Endothelial cell of umbilical vein (primary cell): Measurements from ENCODE around the gene ATP10A. TPM values are rescaled to one million over a fixed set of nuclear protein-coding genes. Genes with fewer than 3 reads are reported as not detected.

Experiments
- BruUV-seq: library from RNA; stranded (reverse); fragments of 400-500 nt; replicated peaks from 2 replicates; lab custom pipeline; 2021; lab: Mats Ljungman, UMichigan
- CTCF ChIA-PET: fragments of 300-600, 350-600 bp; sonication (Branson Sonifier 250); formaldehyde crosslinking; loops from one replicate; lab custom pipeline; 2021; ENCODE audit warnings: antibody characterized with exemption, inconsistent platforms; lab: Charles Lee
- POLR2A ChIA-PET: fragments of 300-600, 350-600 bp; sonication (Branson Sonifier 250); formaldehyde crosslinking; loops from one replicate; lab custom pipeline; 2021; ENCODE audit warnings: antibody characterized with exemption, inconsistent platforms; lab: Charles Lee
- DNase-seq: peaks from one replicate; pipeline ENCODE4 v3.0.0-alpha.2; 2011; ENCODE audit warnings: low read depth, low spot score
- FAIRE-seq: peaks from 2 replicates; lab custom pipeline; 2011; peaks lifted over from hg19 to GRCh38; lab: Jason Lieb, UNC
- H2AFZ ChIP-seq: 2 replicates; pipeline ENCODE4 v1.6.0; 2012; ENCODE audit warnings: low read depth, low read length, control low read depth, inconsistent platforms
- H3K27ac ChIP-seq: 2 replicates; pipeline ENCODE4 v1.5.1; 2011; ENCODE audit warnings: low read depth, mild to moderate bottlenecking, control low read depth, low read length, moderate library complexity; ENCODE audit not compliant: insufficient read depth
- H3K27me3 ChIP-seq, 2 experiments: 2 replicates each; pipeline versions ENCODE4 v1.6.0 to v1.6.1; 2011; ENCODE audit warnings: low read length in 2 of 2, mixed read lengths in 1 of 2; ENCODE audit not compliant: control insufficient read depth in 2 of 2, insufficient read depth in 2 of 2
- H3K36me3 ChIP-seq, 2 experiments: 2 replicates in 1 of 2; 3 replicates in 1 of 2; pipeline ENCODE4 v1.5.1; 2011; ENCODE audit warnings: low read length in 2 of 2, mild to moderate bottlenecking in 1 of 2, moderate library complexity in 1 of 2; ENCODE audit not compliant: control insufficient read depth in 2 of 2, insufficient read depth in 2 of 2; ENCODE audit errors: extremely low read depth in 1 of 2
- H3K4me1 ChIP-seq: 3 replicates; pipeline ENCODE4 v1.5.1; 2011; ENCODE audit warnings: mild to moderate bottlenecking, low read length; ENCODE audit not compliant: control insufficient read depth, insufficient read depth; ENCODE audit errors: extremely low read depth
- H3K4me2 ChIP-seq: 2 replicates; pipeline ENCODE4 v1.6.1; 2011; ENCODE audit warnings: low read length, control low read depth, mixed read lengths; ENCODE audit not compliant: insufficient read depth
- H3K4me3 ChIP-seq, 3 experiments: fragments of 200-600 bp in 1 of 3; sonication (generic), shearing (Covaris generic) in 1 of 3; replicated peaks in 1 of 3; 2 replicates each; pipeline ENCODE4 v1.5.1; 2011 to 2016; ENCODE audit warnings: control low read depth in 3 of 3, low read length in 3 of 3, mild to moderate bottlenecking in 2 of 3, inconsistent platforms in 1 of 3, low read depth in 1 of 3, moderate library complexity in 1 of 3; ENCODE audit not compliant: insufficient read depth in 1 of 3
- H3K79me2 ChIP-seq: 2 replicates; pipeline ENCODE4 v1.6.0; 2012; ENCODE audit warnings: low read length, inconsistent platforms; ENCODE audit not compliant: control insufficient read depth, insufficient read depth
- H3K9ac ChIP-seq: replicated peaks from 2 replicates; pipeline ENCODE3; 2011; ENCODE audit warnings: low read length, control low read depth; ENCODE audit not compliant: insufficient read depth; ENCODE audit errors: extremely low read depth
- H3K9me1 ChIP-seq: replicated peaks from 3 replicates; pipeline ENCODE4 v1.6.0; 2011; ENCODE audit warnings: mild to moderate bottlenecking, low read length; ENCODE audit not compliant: control insufficient read depth, insufficient read depth; ENCODE audit errors: extremely low read depth
- H3K9me3 ChIP-seq: replicated peaks from 2 replicates; pipeline ENCODE4 v1.5.1; 2012; ENCODE audit warnings: low read length, inconsistent platforms; ENCODE audit not compliant: control insufficient read depth, insufficient read depth
- H4K20me1 ChIP-seq: replicated peaks from 2 replicates; pipeline ENCODE3; 2011; ENCODE audit warnings: mild to moderate bottlenecking, low read length; ENCODE audit not compliant: control insufficient read depth, insufficient read depth; ENCODE audit errors: extremely low read depth
- CTCF ChIP-seq, 2 donors: IDR thresholded peaks; 1 replicate in 1 of 2; 2 replicates in 1 of 2; pipeline ENCODE4 v1.5.1; 2011; ENCODE audit warnings: low read length in 2 of 2, mild to moderate bottlenecking in 2 of 2, moderate library complexity in 2 of 2, control low read depth in 1 of 2, inconsistent platforms in 1 of 2, low read depth in 1 of 2; ENCODE audit not compliant: insufficient read depth in 1 of 2; ENCODE audit errors: extremely low read depth in 1 of 2
- EZH2 ChIP-seq: IDR thresholded peaks from 2 replicates; pipeline ENCODE4 v1.6.1; 2012; ENCODE audit warnings: borderline replicate concordance, low read depth, mild to moderate bottlenecking, moderate library complexity, low read length, inconsistent platforms; ENCODE audit not compliant: severe bottlenecking
- FOS ChIP-seq: IDR thresholded peaks from 2 replicates; pipeline ENCODE4 v1.6.1; 2011; ENCODE audit warnings: mild to moderate bottlenecking, low read length, moderate library complexity, borderline replicate concordance; ENCODE audit not compliant: insufficient read depth
- GATA2 ChIP-seq: IDR thresholded peaks from 2 replicates; pipeline ENCODE4 v1.7.0; 2011; ENCODE audit warnings: low read depth, mild to moderate bottlenecking, moderate library complexity, mixed read lengths, low read length; ENCODE audit not compliant: insufficient read length, insufficient read depth
- JUN ChIP-seq: IDR thresholded peaks from 2 replicates; pipeline ENCODE4 v1.6.1; 2011; ENCODE audit warnings: borderline replicate concordance, low read depth; ENCODE audit not compliant: insufficient read length, insufficient read depth
- MYC ChIP-seq: IDR thresholded peaks from one replicate; pipeline ENCODE4 v1.6.1; 2011; ENCODE audit warnings: mild to moderate bottlenecking, low read depth, low read length
- POLR2A ChIP-seq: IDR thresholded peaks from 2 replicates; pipeline ENCODE4 v1.6.1; 2012; ENCODE audit warnings: low read depth, mild to moderate bottlenecking, control low read depth, low read length
- POLR2AphosphoS5 ChIP-seq: IDR thresholded peaks from 2 replicates; pipeline ENCODE4 v1.6.1; 2012; ENCODE audit warnings: low read depth, mild to moderate bottlenecking, control low read depth, low read length, moderate library complexity; ENCODE audit not compliant: insufficient read depth
- dilution Hi-C: fragments of 300-500 bp; cut with MboI; formaldehyde crosslinking; loops from one replicate; pipeline ENCODE4 v1.15.0; 2019; ENCODE audit warnings: low sequenced_read_pairs; ENCODE audit not compliant: extremely low pct_ligation_motif_present
- intact Hi-C: fragments of 100-400 bp; cut with micrococcal nuclease; formaldehyde crosslinking; loops from one replicate; pipeline ENCODE4 v1.10.0; 2022
- polyA plus RNA-seq, 4 experiments: library from polyadenylated mRNA; depleted of rRNA in 3 of 4; stranded (reverse) in 3 of 4; unstranded in 1 of 4; fragments of >200 nt; gene quantifications; 2 replicates each; pipeline versions ENCODE4 v1.2.1 to v1.2.3, GENCODE V29; 2011 to 2012; ENCODE audit warnings: missing spikeins in 1 of 4
- total RNA-seq: library from RNA; stranded (reverse); gene quantifications from 2 replicates; pipeline ENCODE4 v1.2.3, GENCODE V29; 2021
- TF ChIP-seq, protein P1 (sequence below): IDR thresholded peaks from 2 replicates; pipeline ENCODE4 v1.6.1; 2011; ENCODE audit not compliant: insufficient read depth, insufficient read length

ATP10A gene
- total and polyA plus RNA-seq, 2 donors (not counting 3 experiments of a cell fraction or from before 2014, with no cell fraction given) = not detected

GRCh38 chr15:25890529-25890928 is 27.4 kb upstream of the ATP10A start:
- no peak overlapping the region for H3K4me3 ChIP-seq
- no TSS peak for BruUV-seq

More at GRCh38 chr15:25890529-25890928, 27.4 kb upstream of the ATP10A start:
- Histone ChIP-seq H3K9me1 (no peaks in the 10 kb centered on the region), H3K4me1 (no peaks in the 10 kb centered on the region), H4K20me1 (no peaks in the 10 kb centered on the region), H3K9ac (no peak overlapping the region), H3K79me2 (no peaks in the 10 kb centered on the region), H3K36me3 (no peaks in the 10 kb centered on the region), H3K27ac (no peak overlapping the region), H2AFZ (no peak overlapping the region), H3K9me3 (peaks cover 4% of the 10 kb centered on the region), H3K4me2 (no peak overlapping the region), H3K27me3 (no peaks in the 10 kb centered on the region)
- CTCF ChIA-PET = no interaction called here
- intact Hi-C loops = no loop called here
- POLR2A ChIA-PET = no interaction called here
- dilution Hi-C loops = no loop called here
- FAIRE-seq (no peak), DNase-seq (no peak)
- no peak for TF ChIP-seq POLR2AphosphoS5
- no peak for TF ChIP-seq MYC
- no peak for TF ChIP-seq JUN
- TF ChIP-seq CTCF (IDR thresholded peaks at IDR 0.05; ENCODE audit: extremely low read depth in 1 of 2, insufficient read depth in 1 of 2, low read depth in 1 of 2, low read length in 2 of 2) = no peak
- TF ChIP-seq POLR2A = no peak
- TF ChIP-seq, protein P1, sequence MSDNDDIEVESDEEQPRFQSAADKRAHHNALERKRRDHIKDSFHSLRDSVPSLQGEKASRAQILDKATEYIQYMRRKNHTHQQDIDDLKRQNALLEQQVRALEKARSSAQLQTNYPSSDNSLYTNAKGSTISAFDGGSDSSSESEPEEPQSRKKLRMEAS = no peak
- TF ChIP-seq FOS = no peak
- TF ChIP-seq EZH2 = no peak
- no peak for TF ChIP-seq GATA2
